Measurements from ENCODE around the gene NCOA3. TPM values are rescaled to one million over a fixed set of nuclear protein-coding genes. Genes with fewer than 3 reads are reported as not detected.

Gene NCOA3
- total and polyA plus RNA-seq, 2 donors, result 11.4 to 20.3 TPM

Other genes with a start within 250 kb of the NCOA3 start
- gene ZMYND8, start 145.2 kb upstream of the NCOA3 start, total RNA-seq, result 14.8 TPM
- 28.5 TPM for gene ZMYND8, start 145.2 kb upstream of the NCOA3 start, polyA plus RNA-seq